GM04503 (cell line): ENCODE results near the gene KRT14.
"Not testable (repeated sequence)": the region's sequence is repeated elsewhere in the genome, so short reads cannot be mapped to it uniquely, and the experiment has no call there.

Source experiments
- DNase-seq: peaks from one replicate; pipeline ENCODE4 v3.0.0-alpha.2; 2012; ENCODE audit warnings: low read depth

The KRT14 gene

DNA sequence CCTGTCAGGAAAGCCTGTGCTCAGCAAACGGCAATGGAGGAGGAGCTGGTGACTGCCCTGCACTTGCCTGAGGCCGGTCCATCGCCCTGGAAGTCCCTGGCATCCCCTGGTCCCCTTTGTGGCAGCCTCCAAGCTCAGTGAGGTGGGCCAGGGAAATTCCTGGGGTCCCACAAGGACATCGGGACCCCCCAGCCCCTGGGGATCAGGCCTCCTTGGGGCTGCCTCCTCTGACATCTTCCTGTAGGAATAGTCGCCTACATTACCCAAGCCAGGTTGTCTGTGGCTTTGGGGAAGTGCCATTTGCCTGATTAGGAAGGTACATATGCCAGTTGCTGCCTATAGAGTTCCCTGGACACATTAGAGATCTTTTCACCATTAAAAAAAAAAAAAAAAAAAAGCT, 7.7 kb downstream of the KRT14 start:
- no peak for DNase-seq

DNA sequence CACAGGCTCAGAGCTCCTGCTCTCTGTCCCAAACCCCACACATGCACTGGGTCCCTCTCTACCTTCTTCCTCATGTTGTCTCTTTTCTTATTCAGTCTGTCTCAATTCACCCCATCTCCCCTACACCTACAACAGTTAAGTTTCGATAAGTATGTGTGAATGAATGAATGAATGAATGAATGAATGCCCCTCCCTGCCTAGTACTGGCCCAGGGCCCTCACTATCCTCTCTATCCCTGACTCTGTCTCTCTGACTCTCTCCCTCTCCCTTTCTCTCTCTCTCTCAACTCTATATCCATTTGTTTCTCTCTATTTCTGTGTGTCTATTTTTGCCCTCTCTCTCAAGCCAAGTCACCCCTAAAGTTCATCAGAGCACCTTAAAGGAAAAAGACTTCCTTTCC, 8.2 kb downstream of the KRT14 start:
- DNase-seq, result no peak

GRCh38 chr17:41576740-41577139, 10.0 kb downstream of the KRT14 start:
- not testable (repeated sequence) for DNase-seq

DNA sequence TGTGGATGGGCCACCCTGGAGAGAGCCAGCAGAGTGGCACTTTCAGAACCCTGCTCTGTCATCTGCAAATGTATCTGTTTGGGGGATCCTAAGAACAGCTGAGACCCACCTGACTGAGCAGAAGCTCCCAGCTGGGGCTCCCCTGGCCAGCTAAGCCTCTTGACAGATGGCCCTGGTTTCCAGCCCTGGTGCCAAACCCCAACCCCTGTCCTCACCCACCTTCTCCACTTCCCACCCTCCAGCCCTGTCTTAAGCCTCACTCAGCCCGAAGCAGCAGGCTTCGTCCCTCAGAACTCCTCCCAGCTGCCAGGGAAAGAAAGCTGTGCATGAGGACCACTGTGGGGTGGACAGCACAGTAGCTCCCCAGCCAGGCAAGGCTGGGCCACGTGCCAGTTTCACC, 11.4 kb downstream of the KRT14 start:
- no peak for DNase-seq

- no peak for DNase-seq
These were observed 14.9 kb downstream of the KRT14 start, which contains the start of gene KRT9 for GRCh38 chr17:41571561-41572434. KRT9 (minus strand) TSS chr17:41572059; CDS start chr17:41571992, 67 bp downstream.

- no peak for DNase-seq
These were observed 19.4 kb downstream of the KRT14 start for GRCh38 chr17:41567317-41567716.

DNA sequence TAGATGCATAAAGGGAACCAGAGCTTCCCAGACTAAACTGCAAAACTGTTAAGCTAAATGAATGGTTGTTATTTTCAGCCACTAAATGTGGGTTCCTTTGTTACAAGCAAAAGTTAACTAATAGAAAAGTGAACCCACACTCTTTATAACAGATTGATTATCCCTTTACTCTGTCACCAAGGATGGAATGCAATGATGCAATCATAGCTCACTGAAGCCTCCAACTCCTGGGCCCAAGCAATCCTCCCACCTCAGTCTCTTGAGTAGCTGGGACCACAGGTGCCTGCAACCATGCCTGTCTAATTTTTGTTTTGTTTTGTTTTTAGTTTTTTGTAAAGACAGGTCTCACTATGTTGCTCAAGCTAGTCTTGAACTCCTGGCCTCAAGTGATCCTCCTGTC, 21.4 kb downstream of the KRT14 start:
- DNase-seq, result no peak

- DNase-seq, result no peak
These were observed 23.0 kb downstream of the KRT14 start for GRCh38 chr17:41563607-41564170.

DNA sequence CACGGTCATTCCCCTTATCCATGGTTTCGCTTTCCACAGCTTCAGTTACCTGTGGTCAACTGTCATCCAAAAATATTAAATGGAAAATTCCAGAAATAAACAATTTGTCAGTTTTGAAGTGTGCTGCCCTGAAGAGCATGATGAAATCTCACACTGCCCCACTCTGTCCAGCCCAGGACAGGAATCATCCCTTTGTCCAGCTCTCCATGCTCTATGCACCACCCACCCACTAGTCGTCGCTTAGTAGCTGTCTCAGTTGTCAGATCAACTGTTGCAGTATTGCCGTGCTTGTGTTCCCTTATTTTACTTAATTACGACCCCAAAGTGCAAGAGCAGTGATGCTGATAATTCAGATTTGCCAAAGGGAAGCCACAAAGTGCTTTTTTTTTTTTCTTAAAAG, 25.1 kb downstream of the KRT14 start:
- DNase-seq, result no peak

DNA sequence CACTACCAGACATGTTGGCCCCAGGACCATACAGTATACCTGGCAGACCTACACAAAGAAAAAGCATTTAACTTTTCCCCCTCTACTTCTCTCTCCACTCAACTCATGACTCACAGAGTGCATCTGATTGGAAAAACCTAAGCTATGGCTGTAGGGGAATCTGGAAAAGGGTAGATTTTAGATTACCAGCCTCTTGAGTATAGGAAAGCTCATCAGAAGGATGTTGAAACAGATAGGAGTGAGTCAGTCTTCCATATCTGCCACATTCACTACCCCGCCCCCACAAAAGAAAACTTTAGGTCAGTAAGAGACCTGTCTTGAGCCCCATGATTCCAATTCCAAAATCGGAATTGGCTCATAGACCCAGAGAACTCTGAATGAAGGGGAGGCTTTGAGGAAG, 27.1 kb downstream of the KRT14 start:
- DNase-seq, result no peak

DNA sequence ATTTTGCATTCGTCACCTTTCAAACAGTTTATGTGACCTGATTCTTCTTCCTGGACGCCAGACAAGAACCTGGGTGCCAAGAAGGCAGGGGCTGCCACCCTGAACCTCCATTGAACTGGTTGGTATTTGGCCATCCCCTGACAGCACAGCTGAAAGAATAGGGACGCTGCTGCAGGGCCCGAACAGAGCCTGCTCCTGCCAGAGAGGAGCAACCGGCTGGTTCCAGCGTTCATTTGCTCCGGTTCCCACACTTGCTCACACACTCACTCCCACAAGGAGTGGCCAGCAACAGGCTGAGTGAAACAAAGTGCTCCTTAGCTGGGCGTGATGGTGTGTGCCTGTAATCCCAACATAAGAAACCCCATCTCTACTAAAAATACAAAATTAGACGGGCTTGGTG, 29.8 kb downstream of the KRT14 start:
- DNase-seq, result no peak

GRCh38 chr17:41556306-41556705, 30.4 kb downstream of the KRT14 start:
- DNase-seq, result no peak

DNA sequence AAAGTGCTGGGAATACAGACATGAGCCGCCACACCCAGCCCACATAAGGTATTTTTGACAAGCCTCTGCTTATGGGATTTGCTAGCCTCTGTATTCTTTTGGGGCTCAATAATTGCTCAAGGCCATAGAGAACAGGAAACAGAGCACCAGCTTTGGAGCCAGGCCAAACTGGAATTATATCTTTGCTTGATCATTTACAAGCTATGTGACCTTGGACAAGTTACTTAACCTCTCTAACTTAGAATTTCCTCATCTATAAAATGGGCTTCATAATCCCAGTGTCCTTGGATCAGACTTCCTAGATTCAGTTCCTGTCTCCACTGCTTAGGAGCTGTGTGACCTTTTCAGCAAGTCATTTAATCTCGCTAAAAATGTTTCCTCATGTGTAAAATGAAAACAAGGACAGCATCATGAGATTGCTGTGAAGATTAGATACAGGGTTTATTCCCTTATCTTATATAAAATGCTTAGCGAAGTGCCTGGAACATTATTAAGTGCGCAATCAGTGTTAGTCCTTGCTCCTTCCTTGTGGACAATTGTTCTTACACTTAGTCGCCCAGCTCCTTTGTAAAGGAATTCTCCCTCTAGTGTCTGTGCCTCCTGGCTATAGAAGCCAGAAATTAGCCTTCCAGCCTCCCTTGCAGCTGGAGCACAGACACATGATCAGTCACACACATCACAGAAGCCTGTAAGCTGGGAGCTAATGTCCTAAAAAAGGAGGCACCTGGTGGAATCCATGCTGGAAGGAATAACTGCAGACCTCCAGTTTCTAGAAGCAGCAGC, 31.4 kb downstream of the KRT14 start:
- DNase-seq, result no peak

GRCh38 chr17:41553987-41554680, 32.6 kb downstream of the KRT14 start:
- no peak for DNase-seq

GRCh38 chr17:41553176-41553575, 33.5 kb downstream of the KRT14 start:
- DNase-seq, result no peak

DNA sequence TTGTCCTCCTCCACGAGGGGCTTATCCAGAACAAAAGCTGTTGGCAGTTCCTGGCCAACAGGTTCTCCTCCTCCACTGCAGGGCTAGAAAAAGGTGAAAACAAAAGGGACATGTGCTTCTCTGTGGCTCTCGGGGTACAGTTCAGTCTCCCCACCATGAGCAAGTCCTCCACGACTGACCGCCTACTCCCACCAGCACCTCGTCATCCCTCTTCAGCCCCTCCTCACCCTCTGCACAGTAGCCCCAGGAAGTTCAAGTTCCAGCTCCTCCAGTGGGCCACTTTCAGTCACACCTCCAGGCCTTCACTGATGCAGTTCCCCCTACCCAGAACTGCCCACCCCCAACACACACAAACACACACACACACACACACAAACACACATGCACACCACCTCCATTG, 34.2 kb downstream of the KRT14 start:
- no peak for DNase-seq

DNA sequence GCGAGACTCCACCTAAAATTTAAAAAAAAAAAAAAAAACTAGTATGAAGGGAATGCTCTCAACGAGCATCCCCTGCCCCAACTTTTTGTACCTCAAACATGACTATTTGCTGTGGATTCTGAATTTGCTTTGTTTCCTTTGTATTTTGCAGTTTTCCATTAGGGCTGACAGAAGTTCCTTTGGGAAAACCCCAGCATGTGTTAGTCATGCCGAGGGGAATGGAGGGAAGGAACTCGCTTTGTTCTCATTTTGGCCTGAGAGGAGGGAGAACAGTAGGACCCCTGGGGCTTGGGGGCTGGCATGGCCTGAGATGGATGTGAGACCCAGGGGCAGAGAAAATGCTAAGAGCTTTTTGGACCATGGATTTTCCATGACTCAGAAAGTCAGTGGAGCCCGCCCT, 35.3 kb downstream of the KRT14 start:
- DNase-seq, result no peak

- no peak for DNase-seq
These were observed 37.1 kb downstream of the KRT14 start for GRCh38 chr17:41549596-41550039.

DNA sequence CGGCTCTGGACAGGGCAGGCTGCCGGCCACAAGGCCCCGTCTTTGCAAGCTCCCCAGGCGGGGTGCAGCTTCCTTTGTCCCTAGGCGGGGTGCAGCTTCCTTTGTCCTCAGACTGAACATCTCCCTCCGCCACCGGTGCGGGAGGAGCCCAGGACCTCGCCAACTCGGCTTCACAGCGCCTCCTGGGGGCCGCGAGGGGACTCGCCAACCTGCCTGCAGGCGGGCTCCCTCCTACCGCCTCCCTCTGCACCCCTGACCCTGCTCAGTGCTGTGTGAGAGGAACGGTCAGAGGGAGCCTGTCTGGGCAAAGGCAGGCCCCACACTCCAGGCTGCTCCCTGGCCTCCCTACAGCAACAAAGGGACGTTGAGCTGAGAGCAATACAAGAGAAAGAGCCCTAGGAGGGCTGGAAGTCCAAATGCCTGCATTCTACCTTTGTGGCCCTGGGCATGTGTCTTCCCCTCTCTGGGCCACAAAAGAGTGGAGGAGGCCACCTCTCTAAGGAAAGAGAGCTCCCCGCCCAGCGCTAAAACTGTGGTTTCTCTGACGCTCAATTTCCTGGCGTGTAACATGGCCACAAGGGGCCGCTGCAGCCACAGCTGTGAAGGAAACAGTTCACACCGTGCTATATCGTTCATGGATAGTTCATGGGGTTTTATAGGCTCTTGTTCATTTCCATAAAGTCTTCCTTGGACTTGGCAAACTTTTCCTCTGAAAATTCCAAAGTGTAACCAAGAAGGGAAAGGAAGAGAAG, 37.7 kb downstream of the KRT14 start:
- DNase-seq, result peak; percentile 35

- DNase-seq, result peak; percentile 93
These were observed 38.5 kb downstream of the KRT14 start for GRCh38 chr17:41547921-41548843.
